Inferior parietal cortex (tissue), 1 donor: ENCODE measurements around the gene SIPA1L2.

Experiments
- DNase-seq: peaks from one replicate; pipeline ENCODE4 v3.0.0-alpha.2; 2016; ENCODE audit errors: extremely low spot score

SIPA1L2 gene

GRCh38 chr1:232591344-232591743 lies 38.6 kb downstream of the SIPA1L2 start:
- no peak for DNase-seq

- DNase-seq: no peak
Observed at GRCh38 chr1:232590744-232591082, 39.2 kb downstream of the SIPA1L2 start.

- no peak for DNase-seq
Observed at GRCh38 chr1:232589812-232590743, 39.9 kb downstream of the SIPA1L2 start.

DNA sequence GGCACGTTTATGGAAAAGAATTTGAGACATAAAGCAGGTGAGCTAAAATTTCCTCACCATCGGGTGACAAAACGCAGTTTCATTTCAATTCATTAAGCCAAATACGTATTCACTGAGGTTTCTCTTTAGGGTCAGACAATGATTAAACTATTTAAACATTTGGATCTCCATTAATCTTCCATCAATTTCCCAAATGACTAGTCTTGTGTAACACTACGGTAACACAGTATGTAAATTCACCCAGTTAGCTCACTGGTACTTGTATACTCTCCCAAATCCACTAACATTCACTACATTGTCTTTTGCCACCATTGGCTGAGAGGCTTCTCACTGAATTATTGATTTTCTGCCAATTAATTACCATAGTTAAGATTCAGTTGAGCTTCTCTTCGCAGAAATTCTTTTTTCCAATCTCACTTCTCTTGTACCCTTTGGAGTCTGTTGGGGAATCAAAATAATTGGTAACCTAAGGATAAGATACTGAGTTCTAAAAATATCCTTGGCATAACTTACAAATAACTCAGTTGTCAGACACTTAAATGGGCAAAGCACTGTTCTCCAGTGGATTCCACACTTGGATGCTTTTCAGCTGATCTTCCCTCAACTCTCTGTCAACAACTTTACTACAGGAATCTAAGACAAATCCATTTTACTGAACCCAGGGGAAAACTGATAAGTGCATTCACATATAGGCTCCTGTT lies 40.7 kb downstream of the SIPA1L2 start:
- DNase-seq: no peak

DNA sequence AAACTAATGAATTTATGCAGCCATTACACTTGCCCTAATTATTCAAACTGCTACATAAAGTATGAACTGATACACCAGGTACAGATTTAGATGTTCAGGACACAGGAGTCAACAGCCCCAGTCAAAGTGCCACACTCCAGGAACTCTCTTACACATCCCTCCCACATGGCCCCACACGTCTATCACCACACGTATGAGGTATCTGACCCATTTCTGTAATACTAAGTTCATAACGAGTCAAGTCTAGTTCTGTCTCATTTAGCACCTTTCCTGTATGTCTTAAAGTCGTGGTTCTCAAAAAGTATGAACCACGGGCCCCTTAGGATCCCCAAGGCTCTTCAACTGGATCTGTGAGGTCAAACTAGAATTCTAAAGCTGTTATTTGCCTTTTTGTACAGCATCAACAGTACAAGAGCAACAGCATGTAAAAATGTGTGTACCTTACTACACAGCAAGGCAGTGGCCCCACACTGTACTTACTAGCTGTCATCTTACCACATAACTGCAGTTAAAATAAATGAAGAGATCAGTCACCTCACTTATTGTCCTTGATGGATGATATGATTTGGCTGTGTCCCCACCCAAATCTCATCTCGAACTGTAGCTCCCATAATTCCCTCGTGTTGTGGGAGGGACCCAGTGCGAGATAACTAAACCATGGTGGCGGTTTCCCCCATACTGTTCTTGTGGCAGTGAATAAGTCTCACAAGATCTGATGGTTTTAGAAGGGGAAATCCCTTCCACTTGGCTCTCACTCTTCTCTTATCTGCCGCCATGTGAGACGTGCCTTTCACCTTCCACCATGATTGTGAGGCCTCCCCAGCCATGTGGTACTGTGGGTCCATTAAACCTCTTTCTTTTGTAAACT lies 42.6 kb downstream of the SIPA1L2 start:
- DNase-seq: no peak

DNA sequence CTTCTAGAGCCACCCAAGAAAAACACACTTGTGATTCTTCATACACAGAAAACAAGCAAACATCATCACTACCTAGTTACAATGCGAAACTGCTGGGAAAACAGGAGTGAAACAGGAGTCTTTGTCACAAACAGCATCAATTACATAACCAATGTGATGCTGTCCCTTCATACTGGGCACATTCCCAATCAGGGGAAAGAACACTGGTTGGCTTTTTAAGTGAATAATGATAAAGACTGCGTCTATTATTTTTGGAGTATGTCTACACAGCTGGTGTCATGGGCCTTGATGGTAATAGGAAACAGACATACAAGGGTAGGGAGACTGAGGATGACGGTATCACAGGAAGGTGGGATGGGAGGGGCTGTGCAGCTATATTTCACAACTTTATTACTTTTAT lies 43.3 kb downstream of the SIPA1L2 start:
- no peak for DNase-seq

GRCh38 chr1:232585486-232585885 lies 44.4 kb downstream of the SIPA1L2 start:
- no peak for DNase-seq

DNA sequence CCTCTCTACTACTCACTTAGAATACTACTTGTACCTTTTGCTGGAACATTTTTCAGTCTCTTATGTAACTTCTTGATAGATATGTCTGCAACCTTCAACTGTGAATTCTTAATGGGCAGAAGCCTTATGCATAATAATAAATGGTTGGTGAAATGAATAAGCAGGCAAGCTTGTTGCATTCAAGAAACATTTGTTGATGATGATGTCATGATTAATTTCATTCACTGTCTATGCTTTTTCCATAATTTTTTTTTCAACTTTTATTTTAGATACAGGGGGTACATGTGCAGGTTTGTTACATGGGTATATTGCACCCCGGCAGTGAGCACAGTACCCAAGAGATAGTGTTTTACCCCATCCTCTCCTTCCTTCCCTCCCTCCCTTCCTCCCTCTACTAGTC lies 48.0 kb downstream of the SIPA1L2 start:
- no peak for DNase-seq
